HG02885 (cell line): ENCODE results near the gene MCAM.

ENCODE experiments used
- ATAC-seq: cut with Tn5 transposase; IDR thresholded peaks from one replicate; pipeline ENCODE4 v1.9.1; 2021; ENCODE audit warnings: mild to moderate bottlenecking; ENCODE audit not compliant: unreplicated experiment, poor library complexity

MCAM gene

DNA sequence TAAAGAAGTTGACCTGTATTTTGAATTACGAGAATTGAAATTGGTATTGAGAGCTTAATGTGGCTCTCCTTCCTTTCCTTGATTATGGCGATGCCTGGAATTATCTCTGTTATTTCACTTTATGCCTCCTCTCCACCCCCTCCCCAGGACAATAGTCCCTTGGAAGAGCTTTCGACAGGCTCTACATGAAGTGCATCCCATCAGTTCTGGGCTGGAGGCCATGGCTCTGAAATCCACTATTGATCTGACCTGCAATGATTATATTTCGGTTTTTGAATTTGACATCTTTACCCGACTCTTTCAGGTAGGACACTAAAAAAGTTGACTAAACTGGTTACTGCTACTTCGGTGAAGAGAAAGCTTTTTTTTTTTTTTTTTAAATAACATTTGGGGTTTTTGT, 43.2 kb downstream of the MCAM start:
- no peak for ATAC-seq

DNA sequence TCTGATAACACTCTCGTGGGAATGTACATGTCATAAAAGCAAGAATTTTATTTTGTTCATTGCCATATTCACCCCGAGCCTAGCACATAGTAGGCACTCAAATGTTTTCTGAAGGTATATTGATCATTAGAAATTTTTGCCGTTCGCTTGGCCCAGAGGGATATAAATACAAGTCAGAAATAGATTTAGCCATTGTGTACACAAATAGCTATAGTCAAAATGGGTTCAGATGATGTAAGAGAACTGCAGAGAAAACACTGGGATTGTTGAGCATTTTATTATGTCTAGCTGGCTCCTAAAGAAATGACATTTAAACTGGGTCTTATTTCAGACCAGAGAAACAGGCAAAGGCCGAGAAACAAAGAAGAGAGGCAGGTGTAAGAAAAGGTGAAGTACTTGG, 49.3 kb downstream of the MCAM start:
- ATAC-seq: no peak

DNA sequence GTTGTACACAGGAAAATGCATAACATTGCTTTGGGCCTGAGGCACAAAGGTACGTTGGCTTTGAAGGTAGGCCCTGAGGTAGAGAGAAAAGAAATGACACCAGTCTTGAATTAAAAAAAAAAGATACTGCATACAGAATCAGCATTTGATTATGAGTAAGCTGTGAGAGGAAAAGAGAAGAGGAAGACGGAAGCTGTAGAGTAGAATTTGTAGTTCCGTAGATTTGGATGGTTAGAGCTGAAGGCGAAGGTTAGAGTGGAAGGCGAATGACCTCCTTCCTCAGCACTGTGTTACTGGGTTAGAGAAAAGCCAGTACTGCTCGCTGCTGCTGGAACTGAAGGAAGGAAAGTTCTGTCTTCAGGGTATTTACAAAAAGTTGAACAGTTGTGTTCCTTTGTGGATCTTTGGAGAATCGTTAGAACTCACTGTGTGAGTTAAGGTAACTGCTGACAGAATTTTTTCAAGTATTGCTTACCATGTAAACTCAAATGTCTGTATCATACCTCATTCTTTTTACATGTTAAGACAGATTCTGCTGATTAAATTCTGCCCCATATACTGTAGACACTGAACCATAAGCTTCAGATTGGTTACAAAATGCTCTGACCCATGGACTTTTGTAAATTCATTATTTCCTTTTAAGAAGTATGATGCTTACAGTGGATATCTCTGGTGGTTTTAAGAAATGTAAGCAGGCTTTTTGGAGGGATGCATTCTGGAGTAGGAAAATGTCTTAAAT, 50.2 kb downstream of the MCAM start:
- no peak for ATAC-seq

DNA sequence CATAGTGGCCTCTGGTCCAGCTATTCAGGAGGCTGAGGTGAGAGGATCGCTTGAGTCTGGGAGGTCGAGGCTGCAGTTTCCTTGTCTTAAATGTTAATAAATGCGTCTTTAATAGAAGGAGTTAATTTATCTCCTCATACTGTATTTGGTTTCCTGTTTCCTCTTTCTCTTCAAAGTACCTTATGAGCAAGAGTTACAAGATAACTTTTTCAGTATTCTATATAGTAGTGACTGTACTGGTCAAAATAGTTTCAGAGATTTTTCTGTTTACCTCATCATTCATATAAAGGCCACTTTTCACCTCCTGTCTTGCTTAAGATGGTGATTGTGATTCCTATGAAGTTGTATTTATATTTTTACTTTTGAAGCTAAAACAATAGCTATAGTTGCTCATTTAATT, 50.9 kb downstream of the MCAM start:
- no peak for ATAC-seq

DNA sequence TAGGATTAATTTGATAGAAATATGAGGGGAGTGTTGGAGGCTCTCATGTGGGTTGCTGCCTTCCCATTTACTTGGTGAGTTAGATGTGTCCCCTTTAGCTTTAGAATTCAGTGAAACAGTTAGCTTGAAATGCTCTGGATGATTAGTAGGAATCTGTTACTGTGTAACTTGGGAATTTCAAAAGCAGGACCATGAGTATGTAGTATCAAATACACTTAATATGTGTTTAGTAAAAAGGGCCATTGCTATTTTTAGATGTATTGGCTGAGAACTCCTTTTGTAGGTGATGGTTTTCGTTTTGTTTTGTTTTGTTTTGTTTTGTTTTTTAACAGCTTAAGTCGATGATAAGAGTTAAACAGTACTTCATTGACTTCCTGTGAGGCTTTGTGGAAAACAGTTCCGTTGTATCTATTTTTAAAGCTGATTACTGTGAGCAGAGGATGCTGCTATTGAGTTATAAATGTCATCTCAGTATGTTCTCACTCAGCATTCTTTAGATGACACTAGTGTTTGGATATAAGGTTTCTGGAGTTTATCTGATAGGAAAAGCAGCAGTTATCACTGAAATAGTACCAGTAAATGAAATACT, 53.5 kb downstream of the MCAM start:
- ATAC-seq: no peak

DNA sequence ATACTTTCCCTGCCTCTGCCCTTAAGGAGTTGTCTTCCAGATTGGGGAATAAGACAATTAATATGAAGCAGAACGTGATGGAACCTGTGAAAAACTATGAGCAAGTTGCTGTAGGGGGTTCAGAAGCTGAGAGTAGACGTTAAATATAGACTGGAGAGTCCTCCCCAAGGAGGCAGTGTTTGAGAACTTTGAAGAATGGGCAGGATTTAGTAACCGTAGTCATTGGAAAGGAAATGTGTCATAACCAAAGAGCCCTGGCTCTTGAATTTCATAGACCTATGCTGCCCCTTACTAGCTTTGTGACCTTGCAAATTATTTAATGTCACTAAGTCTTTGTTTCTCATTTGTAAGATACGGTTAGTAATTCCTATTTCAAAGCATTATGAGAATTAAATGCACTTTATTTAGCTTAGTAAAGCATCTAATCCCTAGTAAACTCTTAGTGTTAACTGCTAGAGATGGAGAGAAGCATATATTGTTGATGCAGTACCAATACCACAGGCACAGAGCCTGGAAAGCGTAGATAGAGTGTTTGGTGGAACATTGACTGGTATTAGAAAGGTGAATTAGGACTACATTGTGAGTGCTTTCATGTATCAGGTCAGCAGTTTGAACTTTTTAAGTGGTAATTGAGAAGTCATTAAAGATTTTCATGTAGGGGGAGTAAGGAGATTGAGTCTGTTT, 54.1 kb downstream of the MCAM start:
- ATAC-seq: no peak

DNA sequence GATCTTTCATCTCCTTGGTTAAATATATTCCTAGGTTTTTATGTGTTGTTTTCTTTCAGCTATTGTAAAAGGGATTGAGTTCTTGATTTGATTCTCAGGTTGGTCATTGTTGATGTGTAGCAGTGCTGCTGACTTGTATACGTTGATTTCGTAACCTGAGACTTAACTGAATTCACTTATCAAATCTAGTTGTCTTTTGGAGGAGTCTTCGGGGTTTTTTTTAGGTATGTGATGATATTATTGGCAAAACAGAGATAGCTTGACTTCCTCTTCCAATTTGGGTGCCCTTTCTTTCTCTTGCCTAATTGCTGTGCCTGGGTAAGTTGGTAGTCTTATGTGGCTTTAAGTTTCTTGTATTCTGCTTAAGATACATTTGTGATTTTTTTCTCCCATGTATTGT, 57.9 kb downstream of the MCAM start:
- no peak for ATAC-seq
